Frontal cortex (tissue), 4 donors: ENCODE results near the gene SPDYE16. TPM values are rescaled to one million over a fixed set of nuclear protein-coding genes. Genes with fewer than 3 reads are reported as not detected.
"Not testable (repeated sequence)": the region's sequence is repeated elsewhere in the genome, so short reads cannot be mapped to it uniquely, and the experiment has no call there.

ENCODE experiments used
- DNase-seq, 2 donors: peaks; one replicate each; pipeline ENCODE4 v3.0.0; 2012; ENCODE audit warnings: low spot score in 2 of 2
- FAIRE-seq: peaks from 2 replicates; lab custom pipeline; 2012; peaks lifted over from hg19 to GRCh38; lab: Jason Lieb, UNC
- total RNA-seq: library from RNA; depleted of rRNA; stranded (reverse); fragments of >200 nt; gene quantifications from one replicate; pipeline ENCODE4 v1.2.3, GENCODE V29; 2014
- donor health status: control.
- donor health status: control.
- donor health status: control.

Gene SPDYE16
- total RNA-seq, 1 donor from 2014 or later = 0.41 TPM

- not testable (repeated sequence) for FAIRE-seq, DNase-seq
Observed at GRCh38 chr7:76559685-76560084, 16.6 kb upstream of the SPDYE16 start.

GRCh38 chr7:76551992-76552391 lies 8.9 kb upstream of the SPDYE16 start:
- not testable (repeated sequence) for DNase-seq, FAIRE-seq

- not testable (repeated sequence) for DNase-seq, FAIRE-seq
Observed at GRCh38 chr7:76549855-76550248, 6.8 kb upstream of the SPDYE16 start.

GRCh38 chr7:76549025-76549854 lies 6.1 kb upstream of the SPDYE16 start:
- FAIRE-seq = not testable (repeated sequence)
- peak; percentile 70 to 74 for DNase-seq

- DNase-seq, FAIRE-seq: not testable (repeated sequence)
Observed at GRCh38 chr7:76531643-76532042, 11.5 kb downstream of the SPDYE16 start.

GRCh38 chr7:76526183-76526582 lies 16.9 kb downstream of the SPDYE16 start:
- FAIRE-seq, DNase-seq: not testable (repeated sequence)

GRCh38 chr7:76516932-76517331 lies 26.2 kb downstream of the SPDYE16 start:
- FAIRE-seq, DNase-seq: not testable (repeated sequence)

- peak; percentile 59 to 75 for DNase-seq
- no peak for FAIRE-seq
Observed at GRCh38 chr7:76515999-76516443, 27.1 kb downstream of the SPDYE16 start.

- no peak for FAIRE-seq
- no peak for DNase-seq
Observed at GRCh38 chr7:76514926-76515771, 27.9 kb downstream of the SPDYE16 start.

GRCh38 chr7:76513817-76514799 lies 29.0 kb downstream of the SPDYE16 start:
- no peak for FAIRE-seq

GRCh38 chr7:76512941-76513816 lies 29.9 kb downstream of the SPDYE16 start:
- FAIRE-seq = no peak
- no peak for DNase-seq

More at GRCh38 chr7:76513817-76514799, 29.0 kb downstream of the SPDYE16 start:
- no peak for DNase-seq

GRCh38 chr7:76511911-76512885 lies 30.9 kb downstream of the SPDYE16 start:
- not testable (repeated sequence) for FAIRE-seq, DNase-seq

GRCh38 chr7:76511200-76511910 lies 31.7 kb downstream of the SPDYE16 start:
- not testable (repeated sequence) for FAIRE-seq, DNase-seq

- FAIRE-seq (no peak), DNase-seq (no peak)
Observed at GRCh38 chr7:76509931-76510877, 32.9 kb downstream of the SPDYE16 start, which contains the start of gene UPK3B. TSS of gene UPK3B (plus strand) at chr7:76510552. CDS start at chr7:76510653, 101 bp downstream.

GRCh38 chr7:76507723-76508406 lies 35.2 kb downstream of the SPDYE16 start:
- no peak for DNase-seq
- FAIRE-seq = no peak
